GM19099 (cell line): ENCODE data around the gene SH3GLB2.
A peak's percentile ranks its signal among the peaks of the same experiment; 100 is the strongest.

Experiments used
- POLR2A ChIP-seq: IDR thresholded peaks from 3 replicates; pipeline ENCODE4 v1.6.1; 2011; ENCODE audit warnings: low read depth; ENCODE audit not compliant: insufficient read length; ENCODE audit errors: extremely low read depth

The SH3GLB2 gene

DNA sequence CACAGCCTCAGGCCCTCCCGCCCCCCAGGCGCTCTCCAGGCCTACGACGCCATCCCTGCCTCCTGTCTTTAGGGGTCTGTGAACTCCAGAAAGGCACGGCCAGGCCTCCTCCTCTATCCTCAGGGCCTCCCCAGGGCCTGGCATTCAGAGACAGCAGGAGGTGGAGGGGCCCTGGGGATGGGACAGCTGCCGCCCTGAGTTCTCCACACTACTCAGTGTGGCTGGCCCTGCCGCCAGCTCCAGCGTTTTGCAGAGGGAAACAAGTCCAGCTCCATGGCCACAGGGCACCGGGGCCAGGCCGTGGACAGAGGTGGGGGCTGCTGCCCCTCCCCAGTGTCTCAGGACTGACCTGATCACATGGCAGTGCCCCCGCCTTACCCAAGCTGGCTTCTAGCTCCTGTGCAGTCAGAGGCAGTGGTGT is 16.4 kb downstream of the SH3GLB2 start:
- TF ChIP-seq POLR2A = no peak

DNA sequence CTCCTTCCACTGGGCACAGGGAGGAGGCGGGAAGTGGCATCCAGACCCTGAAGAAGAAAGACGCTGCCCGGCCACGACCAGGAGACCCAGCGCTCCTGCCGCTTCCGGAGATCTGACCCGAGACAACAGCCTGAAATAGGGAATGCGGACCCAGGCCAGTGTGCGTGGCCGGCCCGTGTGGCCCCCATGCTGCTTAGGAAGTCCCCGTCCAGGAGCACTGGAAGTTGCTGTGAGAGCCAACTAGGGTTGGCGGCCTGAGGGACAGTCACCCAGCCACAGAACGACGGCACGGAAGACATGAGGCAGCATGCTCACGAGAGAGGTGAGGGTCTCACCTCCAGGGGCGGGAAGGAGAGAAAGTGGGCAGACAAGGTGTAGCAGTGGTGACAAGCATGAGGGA is 17.0 kb downstream of the SH3GLB2 start:
- no peak for TF ChIP-seq POLR2A

DNA sequence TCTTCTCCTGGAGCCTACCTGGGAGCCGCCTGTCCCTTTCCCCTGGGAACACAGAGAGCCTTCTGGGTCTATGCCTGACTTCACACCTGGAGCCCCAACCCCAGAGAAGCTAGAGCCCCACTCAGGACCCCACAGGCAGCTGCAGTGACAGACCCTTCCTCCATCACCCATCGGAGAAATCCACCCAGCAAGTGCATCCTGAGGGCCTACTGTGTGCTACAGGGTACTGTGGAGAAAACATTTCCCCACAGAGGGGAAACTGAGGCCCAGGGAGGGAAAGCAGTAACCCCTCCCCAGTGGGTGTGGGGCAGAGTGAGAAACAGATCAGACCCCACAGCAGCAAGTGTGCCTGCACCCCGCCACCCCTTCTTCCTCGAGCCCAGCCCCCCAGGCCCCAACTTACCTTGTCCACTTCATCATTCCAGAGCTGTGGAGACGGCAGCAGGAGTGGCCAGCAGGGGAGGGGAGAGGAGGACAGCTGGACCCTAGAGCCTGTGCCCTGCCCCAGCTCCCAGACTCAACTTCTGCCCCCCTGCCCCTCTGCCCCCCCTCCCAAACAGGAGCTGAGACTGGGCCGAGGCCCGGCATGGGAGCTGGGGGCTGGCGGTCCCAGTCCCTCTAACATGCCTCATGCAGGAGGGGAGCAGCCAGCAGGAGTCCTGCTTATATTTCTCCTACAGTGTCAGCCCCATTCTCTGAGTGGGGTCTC is 17.7 kb downstream of the SH3GLB2 start:
- no peak for TF ChIP-seq POLR2A

DNA sequence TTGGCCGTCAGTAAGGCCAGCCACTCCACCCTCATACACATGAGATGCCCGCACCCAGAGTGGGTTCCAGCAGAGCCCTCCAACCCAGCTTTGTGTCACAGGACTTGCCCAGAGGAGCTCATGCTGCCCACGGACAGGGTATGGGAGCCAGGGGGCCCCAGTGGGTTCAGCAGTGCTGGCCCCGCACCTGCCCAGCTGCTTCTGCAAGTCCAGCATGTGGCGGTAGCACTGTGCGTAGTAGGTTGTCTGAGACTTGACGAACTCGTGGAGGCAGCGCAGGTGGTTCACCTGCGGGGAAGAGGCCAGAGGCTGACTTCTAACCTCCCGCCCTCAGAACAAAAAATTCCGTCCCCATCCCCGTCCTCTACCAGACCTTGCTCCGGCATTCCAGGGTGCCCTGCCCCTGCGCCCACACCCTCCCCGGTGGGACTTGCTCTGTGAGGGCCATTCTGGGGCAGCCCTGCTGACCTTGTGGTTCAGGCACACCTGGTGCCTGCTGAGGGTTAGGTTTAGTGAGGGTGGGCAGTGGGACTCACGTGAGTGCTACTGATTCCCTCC is 18.5 kb downstream of the SH3GLB2 start:
- no peak for TF ChIP-seq POLR2A

GRCh38 chr9:129008986-129009583 is 19.0 kb downstream of the SH3GLB2 start:
- TF ChIP-seq POLR2A = no peak

DNA sequence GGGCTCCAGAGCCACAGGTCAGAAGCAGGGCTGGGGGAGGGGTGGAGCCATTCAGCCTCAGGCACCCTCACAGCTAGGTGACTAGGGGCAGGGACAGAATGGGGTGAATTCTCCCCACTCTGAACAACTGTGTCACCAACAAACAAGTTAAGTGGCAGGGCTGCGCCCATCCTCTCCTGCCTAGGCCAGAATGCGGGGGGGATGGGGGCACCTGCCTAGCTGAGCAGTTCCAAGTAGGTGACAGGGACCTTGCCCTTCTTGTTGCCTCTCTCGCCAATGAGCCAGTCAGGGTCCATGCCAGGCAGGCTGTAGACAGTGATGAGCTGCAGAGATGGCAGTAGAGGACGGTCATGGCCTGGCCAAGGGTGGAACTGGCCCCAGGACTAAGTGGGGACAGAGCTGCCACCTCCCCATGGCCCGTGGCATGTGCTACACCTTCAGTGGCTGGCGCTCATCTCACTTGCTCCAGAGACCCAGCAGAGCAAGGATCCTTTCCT is 19.6 kb downstream of the SH3GLB2 start:
- TF ChIP-seq POLR2A = no peak

GRCh38 chr9:129007766-129008468 is 20.2 kb downstream of the SH3GLB2 start:
- peak; percentile 19 for TF ChIP-seq POLR2A

DNA sequence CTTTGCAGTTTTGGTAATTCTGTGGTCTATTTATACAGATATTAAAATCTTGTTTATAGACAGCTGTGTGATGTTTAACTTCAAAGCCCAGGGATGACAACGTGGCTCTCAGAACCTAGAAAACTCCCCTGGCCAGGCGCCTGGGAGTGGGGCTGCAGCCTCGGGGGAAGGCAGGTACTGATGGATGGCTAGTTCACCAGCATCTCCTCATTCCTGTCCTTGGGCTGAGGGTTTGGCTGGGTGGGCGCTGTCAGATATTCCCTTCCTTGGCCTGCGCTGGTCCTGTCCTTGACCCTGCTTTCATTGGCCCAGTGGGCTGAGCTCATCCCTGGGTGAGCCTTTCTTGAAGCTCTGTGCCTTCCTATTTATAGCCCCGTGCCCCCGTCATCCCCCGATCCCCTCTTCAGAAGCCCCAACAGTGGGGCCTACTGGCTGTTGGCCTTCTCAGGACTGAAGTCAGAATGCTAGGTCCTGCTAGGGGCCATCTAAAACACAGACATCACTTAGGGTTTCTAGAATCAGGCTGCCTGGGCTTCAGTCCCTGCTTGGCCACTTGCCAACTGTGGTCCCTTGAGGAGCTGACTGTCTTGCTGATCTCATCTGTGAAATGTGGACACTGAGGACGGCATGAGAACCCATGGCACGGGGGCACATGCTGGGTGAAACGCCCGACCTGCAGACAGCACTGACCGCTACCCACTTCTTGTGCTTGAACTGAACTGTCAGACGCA is 20.9 kb downstream of the SH3GLB2 start:
- TF ChIP-seq POLR2A = no peak

- TF ChIP-seq POLR2A = no peak
These were observed 21.6 kb downstream of the SH3GLB2 start for GRCh38 chr9:129006328-129007034.

DNA sequence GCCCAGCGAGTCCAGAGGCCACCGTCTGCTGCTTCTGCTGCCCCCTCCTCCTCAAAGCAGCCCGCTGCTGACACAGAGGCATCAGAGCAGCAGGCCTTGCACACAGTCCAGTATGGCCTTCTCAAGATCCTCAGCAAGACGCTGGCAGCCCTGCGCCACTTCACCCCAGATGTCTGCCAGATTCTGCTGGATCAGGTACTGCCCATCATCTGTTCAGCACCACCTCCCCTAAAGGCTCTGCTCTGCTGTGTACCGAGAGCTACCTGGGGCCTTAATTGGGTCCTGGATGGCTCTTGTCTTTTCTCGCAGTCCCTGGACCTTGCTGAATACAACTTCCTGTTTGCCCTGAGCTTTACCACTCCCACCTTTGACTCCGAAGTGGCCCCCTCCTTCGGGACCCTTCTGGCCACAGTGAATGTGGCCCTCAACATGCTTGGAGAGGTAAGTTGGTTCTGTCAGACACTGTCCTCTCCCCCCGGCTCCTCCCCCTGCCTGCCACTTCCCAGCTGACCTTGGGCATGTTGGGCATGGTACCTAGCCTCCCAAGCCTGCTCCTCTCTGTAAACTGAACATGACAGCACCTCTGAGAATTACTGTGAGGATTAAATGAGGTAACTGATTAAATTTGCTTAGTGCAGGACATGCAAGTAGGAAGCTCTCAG is 22.7 kb downstream of the SH3GLB2 start:
- no peak for TF ChIP-seq POLR2A

DNA sequence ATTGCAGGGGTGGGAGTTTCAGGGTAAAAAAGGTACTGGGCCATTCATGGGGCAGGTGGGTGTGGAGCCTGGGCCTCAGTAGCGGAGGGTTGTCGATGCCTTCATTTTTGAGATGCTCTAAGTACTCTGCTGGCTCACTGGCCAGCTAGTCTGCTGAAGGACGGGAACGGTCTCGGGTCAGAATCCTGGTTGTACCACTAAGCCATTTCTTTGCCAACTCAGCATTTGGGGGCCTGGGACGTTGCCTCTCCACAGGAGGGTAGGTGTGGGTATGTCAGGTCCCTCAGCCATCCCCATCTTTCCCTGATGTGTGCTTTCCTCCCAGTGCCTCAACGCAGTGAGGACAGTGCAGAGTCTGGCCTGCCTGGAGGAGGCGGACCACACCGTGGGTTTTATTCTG is 25.1 kb downstream of the SH3GLB2 start:
- no peak for TF ChIP-seq POLR2A

- no peak for TF ChIP-seq POLR2A
These were observed 26.4 kb downstream of the SH3GLB2 start for GRCh38 chr9:129001504-129002325.

- no peak for TF ChIP-seq POLR2A
These were observed 28.4 kb downstream of the SH3GLB2 start for GRCh38 chr9:128999581-129000206.

DNA sequence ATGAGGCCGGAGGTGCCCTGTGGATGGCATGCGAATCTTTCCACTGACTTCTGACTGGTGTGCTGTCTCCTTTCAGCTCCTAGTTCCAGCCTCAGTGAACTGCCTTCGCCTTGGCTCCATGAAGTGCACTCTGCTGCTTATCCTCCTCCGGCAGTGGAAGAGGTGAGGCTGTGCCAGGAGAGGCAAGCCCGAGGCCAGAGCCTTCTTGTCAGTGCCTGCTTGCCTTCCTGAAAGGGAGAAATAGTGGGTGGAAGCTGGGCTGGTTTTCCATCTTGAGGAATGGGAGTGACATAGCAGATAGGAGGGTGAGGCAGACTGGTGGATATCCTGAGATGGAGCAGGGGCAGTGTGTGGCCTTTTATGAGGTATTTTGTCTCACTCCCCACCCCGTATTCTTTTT is 29.7 kb downstream of the SH3GLB2 start:
- no peak for TF ChIP-seq POLR2A
